Tibial nerve (tissue), 3 donors: Measurements from ENCODE around the gene TOPBP1.

Experiments
- POLR2A ChIP-seq, 2 donors: fragments of 450-650 bp; IDR thresholded peaks; one replicate each; pipeline ENCODE4 v1.6.1; 2017; ENCODE audit warnings: antibody characterized with exemption in 2 of 2, mild to moderate bottlenecking in 2 of 2, moderate library complexity in 2 of 2
- TF ChIP-seq, protein P1 (sequence below), 5 experiments: fragments of 200-600 bp in 3 of 5; fragments of 450-650 bp in 2 of 5; sonication (generic) in 3 of 5; IDR thresholded peaks; one replicate each; pipeline ENCODE4 v1.5.1; 2016 to 2019; ENCODE audit warnings: antibody characterized with exemption in 5 of 5, mild to moderate bottlenecking in 3 of 5, moderate library complexity in 2 of 5

DNA sequence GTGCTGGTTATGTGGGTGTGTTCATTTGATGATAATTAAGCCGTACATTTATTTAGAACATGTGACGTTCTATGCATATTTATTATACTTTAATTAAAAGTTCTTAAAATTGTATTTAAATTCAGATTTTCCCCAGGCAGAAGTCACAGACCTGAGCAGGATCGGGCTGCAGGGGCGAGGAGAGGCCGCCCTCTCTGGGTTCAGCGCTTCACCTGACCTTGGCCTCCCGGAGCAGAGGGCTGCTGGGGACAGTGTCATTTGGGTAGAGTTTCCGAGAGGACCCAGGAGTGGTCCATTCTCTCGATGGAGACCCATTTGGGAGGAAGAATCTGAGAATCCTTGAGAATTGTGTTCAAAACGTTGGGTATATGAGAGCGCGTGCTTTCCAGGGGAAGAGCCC lies 12.0 kb upstream of the TOPBP1 start:
- TF ChIP-seq, protein P1, sequence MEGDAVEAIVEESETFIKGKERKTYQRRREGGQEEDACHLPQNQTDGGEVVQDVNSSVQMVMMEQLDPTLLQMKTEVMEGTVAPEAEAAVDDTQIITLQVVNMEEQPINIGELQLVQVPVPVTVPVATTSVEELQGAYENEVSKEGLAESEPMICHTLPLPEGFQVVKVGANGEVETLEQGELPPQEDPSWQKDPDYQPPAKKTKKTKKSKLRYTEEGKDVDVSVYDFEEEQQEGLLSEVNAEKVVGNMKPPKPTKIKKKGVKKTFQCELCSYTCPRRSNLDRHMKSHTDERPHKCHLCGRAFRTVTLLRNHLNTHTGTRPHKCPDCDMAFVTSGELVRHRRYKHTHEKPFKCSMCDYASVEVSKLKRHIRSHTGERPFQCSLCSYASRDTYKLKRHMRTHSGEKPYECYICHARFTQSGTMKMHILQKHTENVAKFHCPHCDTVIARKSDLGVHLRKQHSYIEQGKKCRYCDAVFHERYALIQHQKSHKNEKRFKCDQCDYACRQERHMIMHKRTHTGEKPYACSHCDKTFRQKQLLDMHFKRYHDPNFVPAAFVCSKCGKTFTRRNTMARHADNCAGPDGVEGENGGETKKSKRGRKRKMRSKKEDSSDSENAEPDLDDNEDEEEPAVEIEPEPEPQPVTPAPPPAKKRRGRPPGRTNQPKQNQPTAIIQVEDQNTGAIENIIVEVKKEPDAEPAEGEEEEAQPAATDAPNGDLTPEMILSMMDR (IDR thresholded peaks at IDR 0.05): no peak
- TF ChIP-seq POLR2A (IDR thresholded peaks at IDR 0.05): no peak
